GM13977 (cell line): ENCODE data around the gene SCIMP.
"Not testable (repeated sequence)": the region's sequence is repeated elsewhere in the genome, so short reads cannot be mapped to it uniquely, and the experiment has no call there.

Experiments used
- DNase-seq: peaks from one replicate; pipeline ENCODE4 v3.0.0; 2012; ENCODE audit warnings: low spot score
- in situ Hi-C: fragments of 300-500 bp; cut with MboI; formaldehyde crosslinking; loops from one replicate; pipeline ENCODE4 v1.12.0; 2022; ENCODE audit warnings: low sequenced_read_pairs, low pct_unique_long_range_greater_than_20kb, mixed read lengths, inconsistent platforms; ENCODE audit not compliant: unreplicated experiment
- TF ChIP-seq, protein P1 (sequence below): IDR thresholded peaks from 2 replicates; pipeline ENCODE4 v1.5.1; 2012; ENCODE audit warnings: mild to moderate bottlenecking, control low read depth; ENCODE audit not compliant: insufficient read depth; ENCODE audit errors: extremely low read depth, missing control alignments

Gene SCIMP

DNA sequence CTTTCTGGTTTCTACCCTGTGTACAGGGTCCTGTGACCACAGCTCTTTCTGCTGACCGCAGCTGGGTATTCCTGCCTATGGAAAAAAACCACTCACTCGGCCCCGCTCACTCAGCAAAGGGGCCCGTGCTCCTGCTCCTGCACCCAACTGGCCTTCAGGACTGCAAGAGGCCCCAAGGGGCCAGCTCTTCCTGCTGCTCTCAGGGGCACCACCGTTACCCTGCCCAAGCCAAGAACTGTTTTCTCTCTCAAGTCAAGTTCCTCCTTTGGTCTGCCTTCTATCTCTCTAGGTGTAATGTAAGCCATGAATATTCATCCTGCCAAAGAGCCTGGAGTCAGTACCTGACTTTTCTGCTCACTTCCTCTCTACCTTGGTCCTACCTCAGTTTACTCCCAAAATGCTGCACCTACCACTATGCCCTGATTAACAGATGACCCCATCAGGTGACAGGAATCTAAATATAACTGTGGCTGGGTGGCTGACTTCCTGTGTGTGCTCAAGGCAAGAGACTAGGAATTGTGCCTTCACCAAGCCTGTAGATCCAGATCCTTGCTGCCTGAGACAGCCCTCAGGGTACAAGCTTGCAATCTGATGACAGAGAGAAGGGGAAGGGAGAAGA lies 20.4 kb upstream of the SCIMP start:
- in situ Hi-C loops = no loop called here
- TF ChIP-seq, protein P1, sequence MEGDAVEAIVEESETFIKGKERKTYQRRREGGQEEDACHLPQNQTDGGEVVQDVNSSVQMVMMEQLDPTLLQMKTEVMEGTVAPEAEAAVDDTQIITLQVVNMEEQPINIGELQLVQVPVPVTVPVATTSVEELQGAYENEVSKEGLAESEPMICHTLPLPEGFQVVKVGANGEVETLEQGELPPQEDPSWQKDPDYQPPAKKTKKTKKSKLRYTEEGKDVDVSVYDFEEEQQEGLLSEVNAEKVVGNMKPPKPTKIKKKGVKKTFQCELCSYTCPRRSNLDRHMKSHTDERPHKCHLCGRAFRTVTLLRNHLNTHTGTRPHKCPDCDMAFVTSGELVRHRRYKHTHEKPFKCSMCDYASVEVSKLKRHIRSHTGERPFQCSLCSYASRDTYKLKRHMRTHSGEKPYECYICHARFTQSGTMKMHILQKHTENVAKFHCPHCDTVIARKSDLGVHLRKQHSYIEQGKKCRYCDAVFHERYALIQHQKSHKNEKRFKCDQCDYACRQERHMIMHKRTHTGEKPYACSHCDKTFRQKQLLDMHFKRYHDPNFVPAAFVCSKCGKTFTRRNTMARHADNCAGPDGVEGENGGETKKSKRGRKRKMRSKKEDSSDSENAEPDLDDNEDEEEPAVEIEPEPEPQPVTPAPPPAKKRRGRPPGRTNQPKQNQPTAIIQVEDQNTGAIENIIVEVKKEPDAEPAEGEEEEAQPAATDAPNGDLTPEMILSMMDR = no peak
- DNase-seq = peak; percentile 32

DNA sequence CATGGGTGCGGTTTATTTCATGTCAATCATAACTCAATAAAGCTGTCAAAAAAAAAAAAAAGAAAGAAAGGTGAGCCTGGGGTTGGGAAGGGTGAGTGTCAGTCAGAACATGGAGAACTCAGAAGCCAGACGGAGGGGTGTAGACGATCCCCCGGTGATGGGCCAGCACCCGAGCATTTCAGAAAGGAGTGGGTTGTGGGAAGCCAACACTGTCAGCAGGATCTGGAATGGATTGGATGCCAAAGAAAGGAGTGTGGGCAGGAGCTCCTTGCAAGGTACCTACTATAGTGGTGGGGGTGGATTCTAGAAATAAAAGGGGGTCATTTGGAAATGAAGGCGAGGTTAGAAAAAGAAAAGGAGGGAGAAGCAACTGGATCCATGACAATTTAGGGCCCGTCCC lies 19.8 kb upstream of the SCIMP start:
- TF ChIP-seq, protein P1 = no peak
- in situ Hi-C loops = no loop called here
- no peak for DNase-seq

DNA sequence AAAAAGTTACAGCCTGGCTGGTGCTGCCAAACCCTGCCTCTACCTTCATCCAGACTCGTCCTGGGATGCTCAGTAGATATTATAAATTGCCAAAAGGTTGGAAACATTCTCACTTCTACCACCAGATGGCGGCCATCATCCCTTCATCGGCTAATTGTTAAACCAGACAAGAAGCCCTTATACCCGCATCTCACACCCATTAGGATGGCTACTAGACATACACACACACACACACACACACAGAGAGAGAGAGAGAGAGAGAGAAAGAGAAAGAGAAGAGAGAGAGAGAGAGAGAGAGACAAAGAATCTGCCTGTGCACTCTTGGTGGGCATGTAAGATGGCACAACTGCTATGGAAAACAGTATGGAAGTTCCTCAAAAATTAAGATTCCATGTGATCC lies 15.0 kb upstream of the SCIMP start:
- TF ChIP-seq, protein P1 = peak; percentile 49
- DNase-seq = peak; percentile 73
- in situ Hi-C loops = no loop called here

DNA sequence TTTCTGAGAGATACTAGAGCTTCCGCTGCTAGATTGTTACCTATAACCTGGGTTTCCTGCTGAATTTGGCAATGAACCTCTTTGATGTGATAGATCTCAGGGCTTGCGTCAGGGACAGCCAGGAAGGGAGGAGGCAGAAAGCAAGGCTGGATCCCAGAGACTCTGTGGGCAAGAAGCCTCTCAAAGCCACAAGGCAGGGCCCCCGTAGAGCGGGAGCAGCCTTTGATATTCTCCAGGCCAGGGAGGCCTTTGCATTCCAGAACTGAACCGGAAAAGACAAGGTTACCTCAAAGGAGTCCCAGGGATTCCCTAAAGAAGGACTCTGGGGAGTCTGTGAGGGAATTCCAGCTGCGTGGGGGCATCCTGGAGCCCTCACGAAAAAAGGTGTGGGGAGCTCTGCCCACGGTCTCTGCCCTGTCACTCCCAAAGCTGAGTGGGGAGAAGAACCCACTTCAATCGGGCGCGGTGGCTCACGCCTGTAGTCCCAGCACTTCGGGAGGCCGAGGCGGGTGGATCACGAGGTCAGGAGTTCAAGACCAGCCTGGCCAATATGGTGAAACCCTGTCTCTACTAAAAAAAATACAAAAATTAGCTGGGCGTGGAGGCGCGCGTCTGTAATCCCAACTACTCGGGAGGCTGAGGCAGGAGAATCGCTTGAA lies 14.3 kb upstream of the SCIMP start:
- in situ Hi-C loops = no loop called here
- TF ChIP-seq, protein P1 = no peak
- DNase-seq = no peak

DNA sequence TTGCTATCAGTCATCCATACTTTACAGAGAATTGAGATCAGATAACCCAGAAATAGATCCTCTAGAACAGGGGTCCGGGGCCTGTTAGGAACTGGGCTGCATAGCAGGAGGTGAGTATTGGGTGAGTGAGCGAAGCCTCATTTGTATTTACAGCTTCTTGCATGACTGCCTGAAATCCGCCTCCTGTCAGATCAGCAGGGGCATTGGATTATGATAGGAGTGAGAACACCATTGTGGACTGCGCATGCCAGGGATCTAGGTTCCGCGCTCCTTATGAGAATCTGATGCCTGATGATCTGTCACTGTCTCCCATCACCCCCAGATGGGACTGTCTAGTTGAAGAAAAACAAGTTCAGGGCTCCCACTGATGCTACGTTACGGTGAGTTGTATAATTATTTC lies 13.0 kb upstream of the SCIMP start:
- DNase-seq = no peak
- in situ Hi-C loops = no loop called here

DNA sequence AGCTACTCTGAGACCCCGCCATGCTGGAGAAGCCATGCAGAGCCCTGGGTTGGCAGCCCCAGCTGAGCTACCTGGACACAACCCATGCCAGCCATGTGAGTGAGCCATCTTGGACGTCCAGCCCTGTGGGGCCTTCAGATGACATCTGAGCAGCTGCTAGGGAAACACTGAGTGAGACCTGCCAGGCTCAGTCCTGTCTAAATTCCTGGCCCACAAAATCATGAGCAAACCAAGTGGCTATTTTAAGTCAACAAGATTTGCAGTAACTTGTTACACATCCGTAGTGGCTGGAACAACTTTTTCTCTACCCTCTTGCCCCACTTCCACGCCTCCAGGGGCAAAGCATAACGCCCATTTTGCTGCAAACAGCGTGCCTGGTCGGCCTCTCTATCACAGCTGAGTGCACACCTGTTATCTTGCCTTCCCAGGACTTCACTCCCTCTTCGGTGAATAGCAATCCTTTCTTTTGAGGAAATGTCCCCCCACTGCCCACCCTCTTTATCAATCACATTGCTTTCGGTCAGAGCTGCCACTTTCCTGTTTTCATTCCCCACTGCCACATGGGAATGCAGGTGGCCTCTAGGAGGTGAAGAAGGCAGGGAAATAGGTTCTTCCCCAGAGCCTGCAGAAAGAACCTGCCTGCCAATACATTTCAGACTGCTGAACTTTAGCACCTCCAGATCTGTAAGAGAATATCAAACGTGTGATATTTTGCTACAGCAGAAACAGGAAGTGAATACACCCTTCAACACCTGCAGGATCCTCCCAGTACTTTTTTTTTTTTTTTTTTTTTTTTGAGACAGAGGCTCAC lies 7.4 kb upstream of the SCIMP start:
- TF ChIP-seq, protein P1 = no peak
- DNase-seq = peak; percentile 65
- in situ Hi-C loops = no loop called here

More for the DNA sequence above, 13.0 kb upstream of the SCIMP start:
- TF ChIP-seq, protein P1 = no peak

DNA sequence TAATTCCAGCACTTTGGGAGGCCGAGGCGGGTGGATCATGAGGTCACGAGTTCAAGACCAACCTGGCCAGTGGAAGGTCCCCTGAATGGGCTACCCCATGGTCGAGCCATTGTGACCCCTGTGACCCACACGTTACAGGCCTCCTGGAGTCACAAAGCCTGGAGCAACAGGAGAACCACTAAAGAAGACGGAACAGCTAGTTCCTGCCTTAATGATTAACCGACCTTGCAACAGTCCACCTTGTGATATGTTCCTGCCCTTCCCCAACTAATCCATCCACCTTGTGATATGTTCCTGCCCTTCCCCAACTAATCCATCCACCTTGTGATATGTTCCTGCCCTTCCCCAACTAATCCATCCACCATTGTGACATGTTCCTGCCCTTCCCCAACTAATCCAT lies 5.1 kb upstream of the SCIMP start:
- not testable (repeated sequence) for DNase-seq
- in situ Hi-C loops = loop anchor here (5.0 kb wide), 1 partner anchor 42 kb away; no protein-coding TSS in a partner anchor
